LNCAP (cell line): ENCODE data around the gene WWOX.

Source experiments
- TF ChIP-seq, protein P1 (sequence below): fragments of 450-650 bp; IDR thresholded peaks from 2 replicates; pipeline ENCODE4 v1.5.1; 2017; ENCODE audit warnings: mild to moderate bottlenecking

WWOX gene

DNA sequence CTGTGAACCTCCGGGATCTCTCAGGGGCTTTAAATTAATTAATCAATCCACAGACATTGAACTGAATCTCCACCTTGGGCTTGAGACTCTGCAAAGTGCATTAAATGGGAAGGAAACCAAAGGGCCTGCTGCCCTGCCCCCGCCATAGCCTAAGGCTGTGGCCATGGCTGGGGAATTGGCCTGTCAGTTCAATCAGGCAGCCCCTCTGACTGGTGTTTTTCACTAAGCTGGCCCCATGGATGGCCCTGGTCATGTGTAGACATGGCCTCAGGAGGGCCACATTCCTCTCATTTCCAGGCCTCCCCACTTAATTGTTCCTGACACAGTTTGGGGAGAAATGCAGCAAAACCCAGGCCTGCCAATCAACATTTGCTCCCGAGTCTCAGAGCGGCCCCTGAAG is 499.8 kb downstream of the WWOX start:
- TF ChIP-seq, protein P1, sequence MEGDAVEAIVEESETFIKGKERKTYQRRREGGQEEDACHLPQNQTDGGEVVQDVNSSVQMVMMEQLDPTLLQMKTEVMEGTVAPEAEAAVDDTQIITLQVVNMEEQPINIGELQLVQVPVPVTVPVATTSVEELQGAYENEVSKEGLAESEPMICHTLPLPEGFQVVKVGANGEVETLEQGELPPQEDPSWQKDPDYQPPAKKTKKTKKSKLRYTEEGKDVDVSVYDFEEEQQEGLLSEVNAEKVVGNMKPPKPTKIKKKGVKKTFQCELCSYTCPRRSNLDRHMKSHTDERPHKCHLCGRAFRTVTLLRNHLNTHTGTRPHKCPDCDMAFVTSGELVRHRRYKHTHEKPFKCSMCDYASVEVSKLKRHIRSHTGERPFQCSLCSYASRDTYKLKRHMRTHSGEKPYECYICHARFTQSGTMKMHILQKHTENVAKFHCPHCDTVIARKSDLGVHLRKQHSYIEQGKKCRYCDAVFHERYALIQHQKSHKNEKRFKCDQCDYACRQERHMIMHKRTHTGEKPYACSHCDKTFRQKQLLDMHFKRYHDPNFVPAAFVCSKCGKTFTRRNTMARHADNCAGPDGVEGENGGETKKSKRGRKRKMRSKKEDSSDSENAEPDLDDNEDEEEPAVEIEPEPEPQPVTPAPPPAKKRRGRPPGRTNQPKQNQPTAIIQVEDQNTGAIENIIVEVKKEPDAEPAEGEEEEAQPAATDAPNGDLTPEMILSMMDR = no peak

DNA sequence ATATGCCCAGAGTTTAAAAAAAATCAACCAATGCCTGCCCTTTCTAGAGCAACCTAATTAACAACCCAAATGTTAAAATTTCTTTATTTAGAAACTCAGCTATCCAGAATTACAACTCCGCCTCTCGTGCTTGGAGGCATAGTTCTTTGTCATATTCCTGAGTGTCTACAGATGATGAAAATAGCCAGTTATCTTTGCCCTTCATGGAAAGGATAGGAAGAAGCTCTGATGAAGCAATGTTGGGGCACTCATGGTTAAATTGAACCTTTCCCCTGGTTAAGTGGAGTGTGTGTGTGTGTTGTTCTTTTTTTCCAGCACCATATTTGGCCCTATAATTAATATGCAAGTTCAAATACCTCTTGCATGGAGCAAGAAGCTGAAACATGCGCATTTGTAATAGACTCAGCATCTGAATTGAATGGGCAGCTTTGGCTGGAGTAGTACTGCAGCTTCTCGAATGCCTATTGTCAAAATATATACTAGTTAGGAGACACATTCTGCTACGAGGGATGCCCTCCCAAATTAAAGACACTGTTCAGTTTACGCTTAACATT is 506.2 kb downstream of the WWOX start:
- TF ChIP-seq, protein P1 = no peak

DNA sequence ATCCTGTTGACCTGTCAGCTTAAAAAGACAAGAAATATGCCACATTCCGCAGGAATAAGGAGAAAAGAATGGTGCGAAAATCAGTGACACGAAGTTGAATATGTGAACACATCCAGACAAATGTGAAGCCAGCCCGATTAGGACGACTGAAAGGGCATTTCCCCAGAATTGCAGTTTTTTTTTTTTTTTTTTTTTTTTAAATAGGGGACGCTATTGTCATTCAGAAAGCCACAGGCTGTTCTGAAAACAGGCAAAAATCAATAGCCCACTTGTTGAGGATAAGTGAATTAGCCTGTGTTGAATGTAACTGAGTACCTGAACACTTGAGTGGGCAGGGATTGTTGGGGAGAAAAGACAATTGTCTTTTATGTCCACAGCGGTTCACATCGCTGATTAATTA is 507.1 kb downstream of the WWOX start:
- TF ChIP-seq, protein P1 = no peak

DNA sequence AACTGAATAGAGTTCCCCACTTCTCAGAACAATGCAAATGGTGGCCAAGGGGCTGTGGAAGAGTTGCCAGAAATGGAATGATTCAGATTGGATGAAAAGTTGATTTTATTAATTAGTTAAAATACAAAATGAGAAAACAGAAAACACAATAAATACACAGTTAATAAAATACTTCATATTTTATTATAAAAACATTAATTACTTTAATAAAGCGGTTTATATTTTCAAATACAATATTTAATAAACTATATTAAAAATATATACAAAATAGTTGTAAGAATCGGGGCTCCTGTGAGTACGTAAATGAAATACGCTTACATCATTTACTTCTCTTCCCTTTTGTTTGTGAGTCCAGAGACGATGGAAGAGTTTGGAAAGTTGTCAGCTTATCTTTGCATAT is 507.6 kb downstream of the WWOX start:
- TF ChIP-seq, protein P1 = no peak

DNA sequence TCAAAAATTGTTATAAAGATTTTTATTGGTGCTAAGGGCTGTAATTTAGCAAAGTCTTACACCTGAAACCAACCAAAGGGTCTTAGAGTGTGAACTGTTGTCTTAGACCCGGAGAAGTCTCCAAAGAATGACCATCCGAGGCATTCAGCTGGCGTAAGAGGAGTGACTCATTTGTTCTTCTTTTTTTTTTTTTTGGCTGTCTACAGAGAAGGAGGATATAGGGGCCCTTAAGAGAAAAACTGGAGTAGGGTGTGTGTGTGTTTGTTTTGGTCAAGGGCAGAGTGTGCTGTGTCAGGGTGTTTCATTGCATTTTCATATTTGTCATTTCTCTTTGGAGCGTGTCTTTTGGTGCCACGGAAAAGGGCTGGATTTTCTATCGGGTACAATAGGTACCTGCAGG is 508.0 kb downstream of the WWOX start:
- TF ChIP-seq, protein P1 = no peak

DNA sequence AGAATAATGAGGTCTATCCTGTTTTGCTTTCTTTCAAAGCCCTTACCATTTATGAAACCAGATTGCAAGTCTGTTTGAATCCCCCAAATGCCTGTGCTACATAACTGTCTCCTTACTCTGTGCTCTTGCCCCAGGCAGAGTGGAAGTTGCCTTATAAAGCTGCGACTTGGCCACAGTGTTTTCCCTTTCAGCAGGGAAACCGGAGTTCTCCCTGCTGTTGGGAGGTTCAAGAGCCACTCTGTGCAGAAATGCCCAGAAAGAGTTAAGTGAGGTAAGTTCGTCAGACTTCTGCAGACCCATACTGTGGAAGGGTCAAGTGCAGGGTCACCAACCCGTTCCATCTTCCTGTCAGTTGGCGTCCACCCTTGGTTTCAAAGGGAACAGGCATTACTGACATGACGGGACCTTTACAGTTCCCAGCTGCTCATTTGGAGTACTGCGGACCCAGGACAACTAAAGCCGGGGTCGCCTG is 508.9 kb downstream of the WWOX start:
- TF ChIP-seq, protein P1 = no peak

DNA sequence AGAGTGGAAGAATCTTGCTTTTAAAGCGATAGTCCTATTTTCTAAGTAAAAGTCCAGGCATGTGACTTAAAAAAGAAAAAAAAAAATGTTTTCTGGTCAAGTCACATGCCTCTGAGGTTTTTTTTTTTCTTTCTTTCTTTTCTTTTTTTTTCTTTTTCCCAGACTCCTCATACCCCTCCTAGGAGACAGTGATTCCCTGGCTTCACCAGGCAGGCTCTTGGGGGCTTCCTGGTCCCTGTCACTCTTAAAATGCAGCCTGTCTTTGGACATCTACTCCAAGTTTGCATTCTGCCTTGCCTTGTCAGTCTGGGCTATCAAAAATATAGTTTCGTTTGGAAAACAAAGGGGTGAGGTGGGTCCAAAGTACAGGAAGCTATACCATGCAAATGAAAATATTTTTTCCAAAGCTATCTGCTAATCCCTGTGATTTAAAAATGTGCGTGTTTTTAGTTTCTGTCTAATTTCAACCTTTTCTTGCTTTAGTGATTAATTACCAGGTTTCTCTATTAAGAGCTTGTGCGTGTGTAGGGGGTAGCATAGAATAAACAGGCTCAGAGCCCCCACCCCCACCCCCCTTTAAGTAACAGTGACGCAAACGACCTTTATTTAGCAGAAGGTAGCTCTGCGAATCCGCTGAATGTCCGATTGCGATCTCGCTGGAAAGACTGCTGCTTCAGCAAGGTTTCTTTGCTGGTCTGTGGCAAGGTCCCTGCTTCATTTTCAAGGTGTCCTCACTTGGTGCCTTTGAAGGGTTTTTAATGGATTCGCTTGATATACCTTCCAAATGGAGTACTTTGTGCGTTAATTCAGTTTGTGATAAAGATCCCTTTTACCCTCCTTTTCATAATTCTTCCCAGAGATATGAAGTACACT is 510.2 kb downstream of the WWOX start:
- TF ChIP-seq, protein P1 = no peak
